Activated naive CD4-positive, alpha-beta T cell (primary cell): ENCODE results near the gene ZNF595.
"Not testable (repeated sequence)": the region's sequence is repeated elsewhere in the genome, so short reads cannot be mapped to it uniquely, and the experiment has no call there.

Experiments used
- DNase-seq, 4 experiments: peaks; one replicate each; lab custom pipeline; 2025; lab: John Stamatoyannopoulos, UW

ZNF595 gene

DNA sequence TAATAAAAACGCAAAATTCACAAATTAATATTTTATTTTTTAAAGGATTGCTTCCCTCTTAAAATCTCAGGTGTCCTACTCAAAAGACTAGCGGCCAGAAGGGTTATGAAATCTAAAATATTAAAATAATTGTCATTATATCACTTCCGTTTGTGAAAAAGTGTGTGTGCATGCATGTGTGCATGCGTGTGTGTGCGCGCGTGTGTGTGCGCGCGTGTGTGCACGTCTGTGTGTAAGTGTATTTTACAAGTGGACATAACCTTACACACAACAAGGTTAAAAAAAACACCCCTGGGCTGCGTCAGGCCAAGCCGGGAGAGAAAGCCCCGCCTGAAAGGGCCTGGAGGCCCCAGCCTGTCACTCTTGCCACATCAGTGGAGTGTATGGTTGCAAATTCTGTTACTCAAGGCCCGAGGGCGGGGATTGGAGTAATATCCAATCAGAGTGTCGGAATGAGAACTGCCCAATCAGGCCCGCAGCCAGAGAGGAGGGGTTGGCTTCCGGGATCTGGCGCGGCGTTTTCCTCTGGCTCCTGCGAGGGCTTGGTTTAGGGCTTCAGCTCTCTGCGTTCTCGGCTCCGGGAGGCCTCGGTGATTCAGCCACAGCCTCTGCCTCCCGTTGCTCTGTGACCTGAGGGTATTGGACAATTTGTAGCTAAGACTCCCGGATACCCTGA, at the start of gene ZNF595:
ZNF595 (plus strand) TSS at position 518 of the 676 bp plus-strand sequence. CDS start 168 bp downstream, outside the sequence.
- DNase-seq, result not testable (repeated sequence)

DNA sequence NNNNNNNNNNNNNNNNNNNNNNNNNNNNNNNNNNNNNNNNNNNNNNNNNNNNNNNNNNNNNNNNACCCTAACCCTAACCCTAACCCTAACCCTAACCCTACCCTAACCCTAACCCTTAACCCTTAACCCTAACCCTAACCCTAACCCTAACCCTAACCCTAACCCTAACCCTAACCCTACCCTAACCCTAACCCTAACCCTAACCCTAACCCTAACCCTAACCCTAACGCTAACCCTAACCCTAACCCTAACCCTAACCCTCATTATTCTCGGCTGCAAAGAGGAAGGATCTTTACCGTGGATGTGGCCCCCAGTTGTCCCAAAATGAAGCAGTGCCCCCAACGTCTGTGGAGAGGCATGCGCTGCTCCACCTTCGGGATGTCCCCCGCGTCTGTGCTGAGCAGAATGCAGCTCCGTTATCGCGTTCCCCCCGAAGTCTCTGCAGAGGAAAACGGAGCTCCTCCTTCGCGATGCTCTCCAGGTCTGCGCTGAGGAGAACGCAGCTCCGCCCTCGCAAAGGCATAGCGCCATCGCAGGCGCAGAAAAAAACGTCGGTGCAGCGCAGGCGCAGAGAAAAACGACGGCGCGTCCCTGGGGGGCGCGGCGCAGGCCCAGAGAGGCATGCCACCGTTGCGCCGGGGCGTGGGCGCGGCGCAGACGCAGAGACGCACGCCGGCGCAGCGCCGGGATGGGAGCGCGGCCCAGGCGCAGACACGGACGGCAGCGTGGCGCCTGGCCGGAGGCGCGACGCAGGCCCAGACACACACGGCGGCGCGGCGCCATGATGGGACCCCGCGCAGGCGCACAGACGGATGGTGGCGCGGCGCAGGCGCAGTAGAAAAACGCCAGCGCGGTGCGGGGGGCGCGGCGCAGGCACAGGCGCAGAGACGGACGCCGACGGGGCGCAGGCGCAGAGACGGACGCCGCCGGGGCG, 42.9 kb upstream of the ZNF595 start:
- not testable (repeated sequence) for DNase-seq

DNA sequence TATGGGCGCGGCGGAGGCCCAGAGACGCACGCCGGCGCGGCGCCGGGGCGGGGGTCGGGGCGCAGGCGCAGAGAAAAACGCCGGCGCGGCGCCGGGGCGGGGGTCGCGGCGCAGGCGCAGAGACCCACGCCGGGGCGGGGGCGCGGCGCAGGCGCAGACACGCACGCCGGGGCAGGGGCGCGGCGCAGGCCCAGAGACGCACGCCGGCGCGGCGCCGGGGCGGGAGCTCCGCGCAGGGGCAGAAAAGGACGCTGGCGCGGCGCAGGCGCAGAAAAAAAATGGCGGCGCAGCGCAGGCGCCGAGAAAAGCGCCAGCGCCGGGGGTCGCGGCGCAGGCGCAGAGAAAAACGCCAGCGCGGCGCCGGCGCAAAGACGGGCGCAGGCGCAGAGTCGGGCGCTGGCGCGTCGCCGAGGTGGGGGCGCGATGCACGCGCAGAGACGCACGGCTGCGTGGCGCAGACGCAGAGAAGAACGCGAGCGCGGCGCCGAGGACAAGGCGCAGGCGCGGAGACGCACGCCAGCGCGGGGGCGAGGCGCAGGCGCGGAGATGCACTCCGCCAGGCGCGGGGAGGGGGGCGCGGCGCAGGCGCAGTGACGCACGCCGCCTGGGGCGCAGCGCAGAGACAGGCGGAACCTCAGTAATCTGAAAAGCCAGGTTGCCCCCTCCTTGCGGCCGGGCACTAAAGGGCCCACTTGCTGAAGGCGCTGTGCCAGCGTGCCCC, 41.9 kb upstream of the ZNF595 start:
- DNase-seq, result not testable (repeated sequence)

DNA sequence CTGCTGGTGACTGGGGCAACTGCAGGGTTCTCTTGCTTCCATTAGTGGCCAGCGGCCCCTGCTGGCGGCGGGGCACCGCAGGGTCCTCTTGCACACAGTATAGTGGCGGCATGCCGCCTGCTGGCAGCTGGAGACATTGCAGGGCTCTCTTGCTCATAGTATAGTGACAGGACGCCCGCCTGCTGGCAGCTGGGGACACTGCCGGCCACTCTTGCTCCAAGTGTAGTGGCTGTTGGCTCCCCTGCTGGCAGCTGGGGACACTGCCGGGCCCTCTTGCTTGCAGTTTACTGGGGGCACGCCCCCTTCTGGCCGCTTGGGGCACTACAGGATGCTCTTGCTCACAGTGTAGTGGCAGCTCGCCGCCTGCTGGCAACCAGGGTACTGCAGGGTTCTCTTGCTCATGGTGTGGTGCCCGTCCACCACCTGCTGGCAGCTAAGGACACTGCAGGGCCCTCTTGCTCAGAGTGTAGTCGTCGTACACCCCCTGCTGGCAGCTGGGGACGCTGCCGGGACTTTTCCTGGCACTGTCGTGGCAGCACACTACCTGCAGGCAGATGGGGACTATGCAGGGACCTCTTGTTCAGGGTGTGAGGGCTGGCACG, 41.2 kb upstream of the ZNF595 start:
- not testable (repeated sequence) for DNase-seq

DNA sequence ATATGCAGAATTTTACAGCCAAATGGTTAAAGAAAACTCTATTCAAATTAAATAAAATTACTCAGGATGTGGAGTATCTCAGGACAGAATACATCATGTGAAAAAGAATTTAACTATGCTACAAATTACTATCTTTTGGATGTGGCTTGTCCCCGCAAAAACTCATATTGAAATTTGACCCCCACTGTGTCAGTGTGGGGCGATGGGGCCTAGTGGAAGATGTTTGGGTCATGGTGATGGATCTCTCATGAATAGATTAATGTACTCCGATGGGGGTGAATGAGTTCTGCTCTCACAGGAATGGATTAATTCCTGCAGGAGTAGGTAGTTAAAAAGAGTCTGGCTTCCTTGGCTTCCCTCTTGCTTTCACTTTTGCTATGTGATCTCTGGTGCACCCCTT, 35.0 kb upstream of the ZNF595 start:
- DNase-seq, result not testable (repeated sequence)

DNA sequence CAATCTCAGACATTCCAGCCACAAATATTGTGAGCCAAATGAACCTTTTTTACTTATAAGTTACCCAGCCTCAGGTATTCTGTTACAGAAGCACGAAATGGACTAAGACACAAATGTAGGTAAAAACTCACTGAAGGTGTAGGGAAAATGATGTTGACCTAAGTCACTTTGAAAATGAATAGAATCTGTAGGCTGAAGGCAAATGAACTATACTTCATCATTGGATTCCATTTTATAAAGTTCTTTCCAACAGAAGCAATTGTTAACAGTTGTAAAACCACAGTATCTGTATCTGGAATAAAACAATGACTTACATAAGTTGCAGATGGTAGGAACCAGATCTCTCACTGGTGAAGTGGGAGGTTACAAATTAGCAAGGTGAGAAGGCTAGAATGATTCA, 34.5 kb upstream of the ZNF595 start:
- DNase-seq, result not testable (repeated sequence)

DNA sequence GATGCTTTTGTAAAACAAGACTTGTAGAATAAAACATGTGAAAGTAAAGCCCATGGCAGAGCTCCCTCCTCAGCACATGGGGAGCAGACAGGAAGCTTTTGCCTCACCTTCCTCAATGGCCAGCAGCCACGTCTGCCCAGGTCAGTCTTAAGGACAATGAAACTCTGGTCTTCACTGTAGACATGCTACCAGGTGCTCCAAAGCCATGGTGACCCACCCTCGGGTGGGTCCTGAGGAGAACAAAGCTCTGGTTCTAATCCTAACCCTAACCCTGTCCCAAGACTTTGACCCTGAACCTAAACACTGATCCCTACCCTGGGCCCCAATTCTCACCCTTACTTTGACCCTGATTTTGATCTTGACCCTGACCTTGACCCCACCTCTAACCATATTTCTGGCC, 30.2 kb upstream of the ZNF595 start:
- DNase-seq, result not testable (repeated sequence)

DNA sequence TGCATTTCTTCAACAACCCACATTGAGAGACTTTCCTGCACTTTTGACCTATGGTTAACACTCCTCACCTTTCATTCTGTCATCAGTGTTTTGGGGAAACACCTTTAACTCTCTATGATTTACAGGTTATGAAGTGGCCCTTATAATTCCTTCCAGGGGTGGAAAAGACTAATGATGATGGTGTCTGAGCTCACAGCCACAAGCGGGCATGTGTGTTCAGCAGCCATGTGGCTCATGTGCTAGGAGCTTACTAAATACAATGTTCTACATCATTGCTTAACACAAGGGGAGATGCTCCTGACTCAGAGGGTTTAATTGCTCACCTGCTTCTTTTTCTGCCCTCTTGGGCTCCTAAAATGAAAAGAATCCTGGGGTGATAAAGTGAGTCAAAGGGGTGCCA, 28.8 kb upstream of the ZNF595 start:
- not testable (repeated sequence) for DNase-seq

DNA sequence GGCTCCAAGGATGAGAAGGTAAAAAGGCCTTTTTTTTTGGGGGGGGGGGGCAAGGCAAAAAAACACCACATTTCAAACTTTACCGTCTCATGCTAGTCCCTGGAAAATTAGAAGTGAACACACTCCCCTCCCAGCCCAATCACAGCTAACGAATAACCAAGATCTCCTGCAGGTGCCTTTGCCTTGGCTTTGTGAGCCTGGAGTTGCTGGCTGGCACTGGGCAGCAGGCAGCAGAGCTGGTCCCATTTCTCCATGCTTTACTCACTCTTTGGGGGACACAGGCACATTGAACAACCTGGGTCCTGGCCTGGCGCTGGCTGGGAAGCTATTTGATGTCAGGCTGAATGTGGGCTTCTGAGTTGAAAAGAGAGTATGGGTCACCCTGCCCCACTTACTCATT, 25.6 kb upstream of the ZNF595 start:
- DNase-seq, result not testable (repeated sequence)

DNA sequence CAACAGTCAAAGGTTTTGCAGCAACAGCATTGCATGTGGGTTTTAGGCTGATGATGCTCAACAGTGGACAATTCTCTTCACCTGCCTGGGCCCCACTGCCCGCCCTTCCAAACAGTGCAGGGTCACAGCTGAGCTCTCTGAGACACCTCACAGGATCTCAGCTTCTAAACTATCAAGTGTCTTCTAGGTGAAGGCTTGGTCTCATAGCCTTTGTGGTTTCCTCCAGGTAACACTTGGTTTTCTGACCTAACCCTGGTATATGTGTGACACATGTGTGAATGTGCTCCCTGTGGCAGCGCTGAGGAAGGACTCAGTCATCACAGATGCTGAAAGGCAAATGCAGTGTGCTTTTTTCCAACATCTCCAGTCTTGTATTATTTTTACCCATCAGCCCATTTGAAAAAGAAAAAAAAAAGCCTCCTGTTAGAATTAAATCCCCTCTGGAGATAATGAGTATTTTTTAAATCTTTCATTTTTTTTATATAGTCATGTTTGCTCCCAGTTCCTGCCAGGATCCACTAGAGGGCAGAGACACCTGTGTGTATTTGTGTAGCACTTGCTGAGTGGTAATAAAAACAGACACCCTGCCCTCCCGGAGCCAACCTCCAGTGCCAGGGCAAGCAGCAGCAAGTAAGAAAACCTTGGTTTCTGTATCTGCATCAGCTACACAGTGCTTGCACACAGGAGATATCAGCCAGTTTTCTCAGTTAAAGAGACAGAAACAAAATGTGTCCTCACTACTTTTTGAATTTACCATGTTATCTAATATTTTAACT, 24.2 kb upstream of the ZNF595 start:
- not testable (repeated sequence) for DNase-seq

DNA sequence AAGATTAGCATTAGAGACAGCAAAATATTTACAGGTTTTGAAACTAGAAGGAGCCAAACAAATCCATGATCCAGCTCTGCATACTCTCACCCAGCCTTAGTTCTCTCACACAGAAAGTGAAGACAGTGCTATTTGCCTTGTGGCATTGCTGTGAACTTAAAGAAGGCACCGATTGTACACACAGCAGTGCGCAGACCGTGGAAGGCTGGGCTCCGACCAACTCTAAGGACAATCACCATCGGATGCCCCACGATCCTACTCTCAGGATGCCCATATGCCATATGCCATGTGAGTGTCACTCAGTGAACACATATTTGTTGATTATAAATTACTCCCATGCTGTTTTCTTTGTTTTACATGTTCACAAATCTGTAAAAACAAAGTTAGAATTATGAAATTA, 19.8 kb upstream of the ZNF595 start:
- not testable (repeated sequence) for DNase-seq

DNA sequence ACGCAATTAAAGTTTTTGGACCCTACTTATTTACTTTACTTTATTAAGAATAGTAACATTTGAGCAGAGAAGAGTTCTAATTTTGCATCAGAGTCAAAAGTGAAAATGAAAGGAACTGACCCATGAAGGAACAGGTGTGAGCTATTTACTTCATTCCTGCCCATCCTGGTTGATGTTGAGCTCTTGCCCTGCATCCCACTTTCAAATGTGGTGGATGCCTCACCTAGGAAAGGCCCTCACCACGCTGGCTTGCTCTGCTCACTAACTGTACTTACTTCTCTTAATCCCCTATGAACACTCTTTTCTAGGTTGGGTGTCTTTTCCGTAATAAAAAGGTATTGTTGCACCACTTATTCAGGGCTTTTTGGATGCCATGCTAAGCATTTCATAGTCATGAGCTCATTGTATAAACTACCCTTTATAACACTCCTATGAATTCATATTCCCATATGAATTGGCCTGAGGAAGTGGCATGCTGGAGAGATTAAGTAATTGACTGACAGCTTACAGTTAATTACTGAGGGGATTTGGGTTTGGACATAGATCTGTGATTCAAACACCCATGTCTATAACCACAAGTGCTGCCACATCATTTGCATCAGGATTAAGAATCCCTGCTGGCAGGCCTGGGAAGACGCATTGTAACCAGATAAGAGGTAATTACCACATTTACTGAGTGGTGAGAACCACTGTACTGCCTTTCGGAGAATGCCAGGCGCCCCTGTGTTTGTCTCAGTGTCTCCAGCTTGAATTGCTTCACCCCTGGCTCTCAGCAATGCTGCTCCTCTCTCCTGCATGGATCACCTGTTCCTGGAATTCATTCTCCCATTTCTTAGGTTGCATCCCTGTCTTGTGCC, 16.3 kb upstream of the ZNF595 start:
- not testable (repeated sequence) for DNase-seq

DNA sequence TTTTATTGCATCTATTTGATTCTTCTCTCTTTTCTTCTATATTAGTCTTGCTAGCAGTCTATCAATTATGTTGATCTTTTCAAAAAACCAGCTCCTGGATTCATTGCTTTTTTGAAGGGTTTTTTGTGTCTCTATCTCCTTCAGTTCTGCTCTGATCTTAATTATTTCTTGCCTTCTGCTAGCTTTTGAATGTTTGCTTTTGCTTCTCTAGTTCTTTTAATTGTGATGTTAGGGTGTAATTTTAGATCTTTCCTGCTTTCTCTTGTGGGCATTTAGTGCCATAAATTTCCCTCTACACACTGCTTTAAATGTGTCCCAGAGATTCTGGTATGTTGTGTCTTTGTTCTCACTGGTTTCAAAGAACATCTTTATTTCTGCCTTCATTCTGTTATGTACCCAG, 14.9 kb upstream of the ZNF595 start:
- DNase-seq, result not testable (repeated sequence)

DNA sequence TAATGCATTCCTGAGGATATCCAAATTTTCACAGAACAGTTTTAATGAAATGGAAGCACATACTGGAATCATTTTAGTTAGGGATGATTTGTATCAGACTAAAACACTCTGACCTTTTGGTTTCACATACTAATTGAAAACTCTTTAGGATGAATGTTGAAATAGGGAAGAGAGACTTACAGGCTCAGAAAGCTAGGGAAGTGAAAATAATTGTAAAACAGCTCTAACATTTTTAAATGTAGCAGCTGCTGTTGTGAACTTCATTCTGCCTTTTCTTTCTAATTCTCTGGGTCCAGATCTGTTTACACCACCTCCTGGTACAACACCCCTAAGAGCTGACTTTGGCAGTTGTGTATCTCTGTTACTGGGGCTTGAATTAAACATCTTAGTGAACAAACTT, 9.7 kb upstream of the ZNF595 start:
- not testable (repeated sequence) for DNase-seq

DNA sequence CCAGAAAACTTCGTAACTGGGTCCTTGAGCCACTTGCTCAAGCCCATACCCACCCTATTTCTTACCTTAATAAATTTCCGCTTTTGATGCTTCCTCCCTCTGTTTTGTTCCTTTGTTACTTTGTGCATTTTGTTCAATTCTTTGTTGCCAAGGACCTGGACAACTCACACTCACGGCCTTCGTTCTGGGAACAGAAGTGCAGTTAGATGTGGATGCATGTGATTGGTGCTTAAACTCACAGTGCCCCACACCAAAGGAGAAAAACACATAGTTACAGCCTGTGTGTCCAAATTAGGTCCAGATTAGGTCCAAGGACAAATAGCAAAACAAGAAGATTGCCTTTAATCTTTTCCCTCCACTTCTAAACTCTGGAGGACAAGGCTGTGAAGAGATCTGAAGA, 1.9 kb upstream of the ZNF595 start:
- DNase-seq, result not testable (repeated sequence)

DNA sequence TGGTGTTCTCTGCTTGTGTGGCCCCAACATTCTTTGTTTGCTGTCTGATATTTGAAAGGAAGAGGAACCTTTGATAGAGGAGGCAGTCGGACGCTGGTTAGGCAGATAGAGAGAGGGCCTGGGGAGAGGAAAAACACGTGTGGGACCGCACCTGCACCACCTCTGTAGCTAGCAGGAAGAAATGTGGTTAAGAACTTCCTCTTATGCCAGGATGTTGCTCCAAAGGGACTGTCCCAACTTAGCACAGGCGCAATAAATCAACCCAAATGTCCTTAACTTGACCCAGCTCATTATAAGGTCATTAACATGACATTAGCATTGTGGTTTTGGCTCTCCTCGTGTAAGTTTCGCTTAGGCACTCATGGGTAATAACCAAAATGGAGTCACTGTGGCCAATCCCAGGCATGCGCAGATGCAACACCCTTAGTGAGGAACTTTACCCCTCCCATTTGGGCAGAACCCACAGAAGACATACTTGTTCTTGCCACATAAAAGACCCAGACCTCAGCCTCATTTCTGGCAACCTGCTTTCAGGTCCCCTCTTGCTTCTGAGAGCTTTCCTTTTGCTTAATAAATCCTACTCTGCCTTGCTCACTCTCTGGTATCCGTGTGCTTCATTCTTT, 1.4 kb upstream of the ZNF595 start:
- DNase-seq, result not testable (repeated sequence)

DNA sequence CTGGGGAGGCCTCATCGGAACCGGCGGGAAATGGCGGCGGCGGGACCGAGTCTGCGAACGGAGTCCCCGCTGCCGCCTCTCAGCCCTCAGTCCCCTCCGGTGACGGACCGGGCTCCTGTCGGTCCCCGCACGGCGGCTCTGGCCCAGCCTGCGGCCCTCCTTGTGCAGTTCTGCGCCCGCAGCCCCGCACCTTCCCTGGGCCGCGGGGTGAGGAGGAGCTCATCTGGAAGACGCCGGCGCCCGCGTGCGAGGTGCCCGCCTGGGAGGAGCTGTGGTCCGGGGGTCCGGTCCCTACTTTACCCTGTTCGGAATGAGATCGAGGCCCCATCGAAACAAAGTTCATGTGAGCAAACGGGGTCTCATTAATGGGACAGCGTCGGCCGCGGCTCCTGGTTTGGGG, 400 bp downstream of the ZNF595 start:
- DNase-seq, result not testable (repeated sequence)

DNA sequence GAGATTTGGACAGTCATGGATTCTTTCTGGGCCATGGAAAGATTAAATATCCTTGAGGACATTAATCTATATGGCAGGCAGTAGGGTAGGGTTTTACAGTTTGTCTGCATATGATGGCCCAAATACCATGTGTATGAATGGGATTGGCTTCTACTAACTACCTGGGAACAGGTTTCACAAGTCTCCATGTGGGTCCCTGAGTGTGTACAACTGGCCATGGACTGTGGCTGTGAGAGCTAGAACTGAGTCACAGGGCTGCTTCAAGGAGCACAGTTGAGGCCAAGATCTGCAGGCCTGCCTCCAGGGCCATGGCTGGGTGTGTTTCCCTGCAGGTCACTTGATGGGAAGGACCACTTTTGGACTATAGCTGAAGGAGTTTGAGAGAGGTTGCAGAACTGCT, 11.6 kb downstream of the ZNF595 start:
- DNase-seq, result not testable (repeated sequence)

DNA sequence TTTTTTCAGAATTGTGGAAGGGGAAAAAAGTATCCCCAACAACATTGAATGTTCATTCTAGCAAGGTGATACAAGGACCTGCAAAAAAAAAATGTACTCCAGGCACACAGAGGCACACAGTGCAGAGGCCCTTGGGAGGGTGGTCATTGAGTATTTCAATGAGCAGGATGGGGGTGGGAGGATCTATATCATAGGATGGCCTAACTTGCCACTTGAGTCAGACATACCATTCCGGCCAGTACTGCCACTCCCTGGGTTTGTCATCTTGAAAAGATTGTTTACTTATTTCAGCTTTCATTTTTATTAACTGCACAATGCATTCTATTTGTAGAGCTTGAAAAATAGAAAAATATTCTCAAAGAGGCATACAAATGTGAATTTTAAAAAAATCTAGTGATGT, 18.7 kb downstream of the ZNF595 start:
- DNase-seq, result no peak

DNA sequence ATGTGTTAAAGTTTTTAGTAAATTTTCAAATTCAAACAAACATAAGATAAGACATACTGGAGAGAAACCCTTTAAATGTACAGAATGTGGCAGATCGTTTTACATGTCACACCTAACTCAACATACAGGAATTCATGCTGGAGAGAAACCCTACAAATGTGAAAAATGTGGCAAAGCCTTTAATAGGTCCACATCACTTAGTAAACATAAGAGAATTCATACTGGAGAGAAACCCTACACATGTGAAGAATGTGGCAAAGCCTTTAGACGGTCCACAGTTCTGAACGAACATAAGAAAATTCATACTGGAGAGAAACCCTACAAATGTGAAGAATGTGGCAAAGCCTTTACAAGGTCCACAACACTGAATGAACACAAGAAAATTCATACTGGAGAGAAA, 32.8 kb downstream of the ZNF595 start:
- no peak for DNase-seq
